ENCODE data around the gene ABCB7. TPM values are rescaled to one million over a fixed set of nuclear protein-coding genes. Genes with fewer than 3 reads are reported as not detected.

The ABCB7 gene
- total and polyA plus RNA-seq, 5 donors = 15.6 to 28.6 (median 26.4) TPM

Other genes starting within 250 kb of the ABCB7 start
- under 1 TPM; 0.18 to 0.31 (median 0.28) TPM for gene NEXMIF, start 230.8 kb downstream of the ABCB7 start, total RNA-seq
- gene NEXMIF, start 230.8 kb downstream of the ABCB7 start, polyA plus RNA-seq = under 0.01 TPM
- gene UPRT, start 117.8 kb upstream of the ABCB7 start, total RNA-seq = 10 to 100 TPM; 14.6 to 17.0 (median 16.3) TPM
- 12.8 TPM for gene UPRT, start 117.8 kb upstream of the ABCB7 start, polyA plus RNA-seq